Spleen (tissue), 7 donors: ENCODE measurements around the gene CDC123.

ENCODE experiments used
- CTCF ChIP-seq, 11 experiments: fragments of 200-600 bp in 7 of 11; fragments of 450-650 bp in 4 of 11; sonication (generic) in 4 of 11; IDR thresholded peaks in 8 of 11; conservative IDR thresholded peaks in 3 of 11; 1 replicate in 7 of 11; 2 replicates in 4 of 11; pipeline versions ENCODE4 v1.4.0 to v1.8.0; 2016 to 2021; ENCODE audit warnings: antibody characterized with exemption in 11 of 11, inconsistent platforms in 4 of 11, mild to moderate bottlenecking in 1 of 11
- POLR2A ChIP-seq, 3 donors: fragments of 450-650 bp; IDR thresholded peaks; one replicate each; pipeline ENCODE4 v1.5.1; 2017; ENCODE audit warnings: antibody characterized with exemption in 3 of 3, mild to moderate bottlenecking in 1 of 3
- POLR2AphosphoS5 ChIP-seq, 3 donors: sonication (generic); formaldehyde crosslinking; IDR thresholded peaks; one replicate each; pipeline ENCODE4 v1.5.1; 2017; ENCODE audit warnings: antibody characterized with exemption in 3 of 3
- donor health status: DM: no; HTN: no; CAD: no; lungs with moderate emphysema.
- donor health status: DM: no; HTN: no; CAD: no.
- donor health status: DM: no; HTN: no; CAD: no.

GRCh38 chr10:12228851-12229250, 32.9 kb downstream of the CDC123 start:
- TF ChIP-seq POLR2A (IDR thresholded peaks at IDR 0.05) = no peak
- TF ChIP-seq POLR2AphosphoS5 (IDR thresholded peaks at IDR 0.05) = no peak
- TF ChIP-seq CTCF (IDR thresholded peaks at IDR 0.05 in 8 of 11, conservative IDR thresholded peaks at IDR 0.05 in 3 of 11) = no peak
